HepG2 (cell line): ENCODE measurements around the gene ERO1A. TPM values are rescaled to one million over a fixed set of nuclear protein-coding genes. Genes with fewer than 3 reads are reported as not detected.

ENCODE experiments used
- E2F1 ChIP-seq: sonication (generic); formaldehyde crosslinking; IDR thresholded peaks from 2 replicates; pipeline ENCODE4 v1.5.0; 2020; ENCODE audit warnings: missing genetic modification reagents
- SCMH1 ChIP-seq: sonication (generic); formaldehyde crosslinking; IDR thresholded peaks from 2 replicates; pipeline ENCODE4 v1.9.0; 2021; ENCODE audit warnings: missing genetic modification reagents, mild to moderate bottlenecking, borderline replicate concordance
- SIX4 ChIP-seq: sonication (generic); formaldehyde crosslinking; IDR thresholded peaks from 2 replicates; pipeline ENCODE4 v1.4.0; 2020; ENCODE audit warnings: missing genetic modification reagents
- ZNF264 ChIP-seq: sonication (generic); formaldehyde crosslinking; IDR thresholded peaks from 2 replicates; pipeline ENCODE4 v1.4.0; 2020; ENCODE audit warnings: missing genetic modification reagents
- ZNF431 ChIP-seq: sonication (generic); formaldehyde crosslinking; IDR thresholded peaks from 2 replicates; pipeline ENCODE4 v1.9.0; 2022; ENCODE audit warnings: missing genetic modification reagents, low read depth, mild to moderate bottlenecking, borderline replicate concordance
- ZNF558 ChIP-seq: sonication (generic); formaldehyde crosslinking; IDR thresholded peaks from 2 replicates; pipeline ENCODE4 v1.9.0; 2022; ENCODE audit warnings: mild to moderate bottlenecking, missing genetic modification reagents, borderline replicate concordance
- ZNF704 ChIP-seq: sonication (generic); formaldehyde crosslinking; IDR thresholded peaks from 2 replicates; pipeline ENCODE4 v1.8.1; 2023; ENCODE audit warnings: mild to moderate bottlenecking, inconsistent platforms, moderate library complexity, missing genetic modification reagents, borderline replicate concordance
- ZNF768 ChIP-seq: sonication (generic); formaldehyde crosslinking; IDR thresholded peaks from 2 replicates; pipeline ENCODE4 v1.4.0; 2020; ENCODE audit warnings: missing genetic modification reagents
- polyA plus RNA-seq, 8 experiments: library from polyadenylated mRNA; depleted of rRNA in 3 of 8; stranded (reverse) in 7 of 8; unstranded in 1 of 8; fragments of >200 nt; fragmentation: Illumina TruSeq in 4 of 8; extraction: Trizol in 4 of 8; gene quantifications; 2 replicates each; pipeline versions ENCODE4 v1.2.1 to v1.2.3, GENCODE V29; 2011 to 2016; ENCODE audit warnings: low read depth in 4 of 8, missing spikeins in 1 of 8, mixed read lengths in 1 of 8; ENCODE audit not compliant: insufficient read depth in 1 of 8
- total RNA-seq, 5 experiments: library from RNA; depleted of rRNA; stranded (reverse); fragments of >200 nt; fragmentation: Illumina TruSeq; extraction: Trizol; gene quantifications; 2 replicates each; pipeline ENCODE4 v1.2.3, GENCODE V29; 2016; ENCODE audit warnings: low read depth in 1 of 5
- TF ChIP-seq, protein P1 (sequence below): sonication (generic); formaldehyde crosslinking; IDR thresholded peaks from 2 replicates; pipeline ENCODE4 v1.9.0; 2021; ENCODE audit warnings: missing genetic modification reagents, borderline replicate concordance
- TF ChIP-seq, protein P2 (sequence below): sonication (generic); formaldehyde crosslinking; IDR thresholded peaks from 2 replicates; pipeline ENCODE4 v1.4.0; 2020; ENCODE audit warnings: missing genetic modification reagents; ENCODE audit errors: not compliant biosample characterization
- TF ChIP-seq, protein P3 (sequence below): sonication (generic); formaldehyde crosslinking; IDR thresholded peaks from 2 replicates; pipeline ENCODE4 v1.4.0; 2020; ENCODE audit warnings: missing genetic modification reagents
- TF ChIP-seq, protein P4 (sequence below): sonication (generic); formaldehyde crosslinking; IDR thresholded peaks from 2 replicates; pipeline ENCODE4 v1.4.0; 2020; ENCODE audit warnings: mild to moderate bottlenecking, missing genetic modification reagents

The ERO1A gene
- total and polyA plus RNA-seq, 2 of the 13 experiments (the other 11 are each of a cell fraction or from before 2014, with no cell fraction given) = 60.3 to 137 TPM

GRCh38 chr14:52694761-52695480 lies 437 bp downstream of the ERO1A start (continued):
- TF ChIP-seq ZNF704 (CRISPR knock-in tag) = peak; percentile 30; the same call in 1 of the 2 replicates
- no peak for TF ChIP-seq SCMH1 (CRISPR knock-in tag)
- no peak for TF ChIP-seq E2F1 (CRISPR knock-in tag)
- TF ChIP-seq, protein P1, sequence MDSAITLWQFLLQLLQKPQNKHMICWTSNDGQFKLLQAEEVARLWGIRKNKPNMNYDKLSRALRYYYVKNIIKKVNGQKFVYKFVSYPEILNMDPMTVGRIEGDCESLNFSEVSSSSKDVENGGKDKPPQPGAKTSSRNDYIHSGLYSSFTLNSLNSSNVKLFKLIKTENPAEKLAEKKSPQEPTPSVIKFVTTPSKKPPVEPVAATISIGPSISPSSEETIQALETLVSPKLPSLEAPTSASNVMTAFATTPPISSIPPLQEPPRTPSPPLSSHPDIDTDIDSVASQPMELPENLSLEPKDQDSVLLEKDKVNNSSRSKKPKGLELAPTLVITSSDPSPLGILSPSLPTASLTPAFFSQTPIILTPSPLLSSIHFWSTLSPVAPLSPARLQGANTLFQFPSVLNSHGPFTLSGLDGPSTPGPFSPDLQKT (CRISPR knock-in tag) = 0 out of 2 replicates have a peak, but pooled peaks have one; percentile 15
- TF ChIP-seq ZNF768 = 0 out of 2 replicates have a peak, but pooled peaks have one; percentile 31
- TF ChIP-seq, protein P2, sequence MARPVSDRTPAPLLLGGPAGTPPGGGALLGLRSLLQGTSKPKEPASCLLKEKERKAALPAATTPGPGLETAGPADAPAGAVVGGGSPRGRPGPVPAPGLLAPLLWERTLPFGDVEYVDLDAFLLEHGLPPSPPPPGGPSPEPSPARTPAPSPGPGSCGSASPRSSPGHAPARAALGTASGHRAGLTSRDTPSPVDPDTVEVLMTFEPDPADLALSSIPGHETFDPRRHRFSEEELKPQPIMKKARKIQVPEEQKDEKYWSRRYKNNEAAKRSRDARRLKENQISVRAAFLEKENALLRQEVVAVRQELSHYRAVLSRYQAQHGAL (CRISPR knock-in tag) = peak; percentile 49
- peak; percentile 8; the same call in 1 of the 2 replicates for TF ChIP-seq SIX4
- peak; percentile 42; the same call in 1 of the 2 replicates for TF ChIP-seq ZNF431 (CRISPR knock-in tag)
- no peak; the same call in 1 of the 2 replicates for TF ChIP-seq ZNF558 (CRISPR knock-in tag)
- TF ChIP-seq, protein P3, sequence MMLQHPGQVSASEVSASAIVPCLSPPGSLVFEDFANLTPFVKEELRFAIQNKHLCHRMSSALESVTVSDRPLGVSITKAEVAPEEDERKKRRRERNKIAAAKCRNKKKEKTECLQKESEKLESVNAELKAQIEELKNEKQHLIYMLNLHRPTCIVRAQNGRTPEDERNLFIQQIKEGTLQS (CRISPR knock-in tag) = no peak; the same call in 1 of the 2 replicates
- TF ChIP-seq, protein P4, sequence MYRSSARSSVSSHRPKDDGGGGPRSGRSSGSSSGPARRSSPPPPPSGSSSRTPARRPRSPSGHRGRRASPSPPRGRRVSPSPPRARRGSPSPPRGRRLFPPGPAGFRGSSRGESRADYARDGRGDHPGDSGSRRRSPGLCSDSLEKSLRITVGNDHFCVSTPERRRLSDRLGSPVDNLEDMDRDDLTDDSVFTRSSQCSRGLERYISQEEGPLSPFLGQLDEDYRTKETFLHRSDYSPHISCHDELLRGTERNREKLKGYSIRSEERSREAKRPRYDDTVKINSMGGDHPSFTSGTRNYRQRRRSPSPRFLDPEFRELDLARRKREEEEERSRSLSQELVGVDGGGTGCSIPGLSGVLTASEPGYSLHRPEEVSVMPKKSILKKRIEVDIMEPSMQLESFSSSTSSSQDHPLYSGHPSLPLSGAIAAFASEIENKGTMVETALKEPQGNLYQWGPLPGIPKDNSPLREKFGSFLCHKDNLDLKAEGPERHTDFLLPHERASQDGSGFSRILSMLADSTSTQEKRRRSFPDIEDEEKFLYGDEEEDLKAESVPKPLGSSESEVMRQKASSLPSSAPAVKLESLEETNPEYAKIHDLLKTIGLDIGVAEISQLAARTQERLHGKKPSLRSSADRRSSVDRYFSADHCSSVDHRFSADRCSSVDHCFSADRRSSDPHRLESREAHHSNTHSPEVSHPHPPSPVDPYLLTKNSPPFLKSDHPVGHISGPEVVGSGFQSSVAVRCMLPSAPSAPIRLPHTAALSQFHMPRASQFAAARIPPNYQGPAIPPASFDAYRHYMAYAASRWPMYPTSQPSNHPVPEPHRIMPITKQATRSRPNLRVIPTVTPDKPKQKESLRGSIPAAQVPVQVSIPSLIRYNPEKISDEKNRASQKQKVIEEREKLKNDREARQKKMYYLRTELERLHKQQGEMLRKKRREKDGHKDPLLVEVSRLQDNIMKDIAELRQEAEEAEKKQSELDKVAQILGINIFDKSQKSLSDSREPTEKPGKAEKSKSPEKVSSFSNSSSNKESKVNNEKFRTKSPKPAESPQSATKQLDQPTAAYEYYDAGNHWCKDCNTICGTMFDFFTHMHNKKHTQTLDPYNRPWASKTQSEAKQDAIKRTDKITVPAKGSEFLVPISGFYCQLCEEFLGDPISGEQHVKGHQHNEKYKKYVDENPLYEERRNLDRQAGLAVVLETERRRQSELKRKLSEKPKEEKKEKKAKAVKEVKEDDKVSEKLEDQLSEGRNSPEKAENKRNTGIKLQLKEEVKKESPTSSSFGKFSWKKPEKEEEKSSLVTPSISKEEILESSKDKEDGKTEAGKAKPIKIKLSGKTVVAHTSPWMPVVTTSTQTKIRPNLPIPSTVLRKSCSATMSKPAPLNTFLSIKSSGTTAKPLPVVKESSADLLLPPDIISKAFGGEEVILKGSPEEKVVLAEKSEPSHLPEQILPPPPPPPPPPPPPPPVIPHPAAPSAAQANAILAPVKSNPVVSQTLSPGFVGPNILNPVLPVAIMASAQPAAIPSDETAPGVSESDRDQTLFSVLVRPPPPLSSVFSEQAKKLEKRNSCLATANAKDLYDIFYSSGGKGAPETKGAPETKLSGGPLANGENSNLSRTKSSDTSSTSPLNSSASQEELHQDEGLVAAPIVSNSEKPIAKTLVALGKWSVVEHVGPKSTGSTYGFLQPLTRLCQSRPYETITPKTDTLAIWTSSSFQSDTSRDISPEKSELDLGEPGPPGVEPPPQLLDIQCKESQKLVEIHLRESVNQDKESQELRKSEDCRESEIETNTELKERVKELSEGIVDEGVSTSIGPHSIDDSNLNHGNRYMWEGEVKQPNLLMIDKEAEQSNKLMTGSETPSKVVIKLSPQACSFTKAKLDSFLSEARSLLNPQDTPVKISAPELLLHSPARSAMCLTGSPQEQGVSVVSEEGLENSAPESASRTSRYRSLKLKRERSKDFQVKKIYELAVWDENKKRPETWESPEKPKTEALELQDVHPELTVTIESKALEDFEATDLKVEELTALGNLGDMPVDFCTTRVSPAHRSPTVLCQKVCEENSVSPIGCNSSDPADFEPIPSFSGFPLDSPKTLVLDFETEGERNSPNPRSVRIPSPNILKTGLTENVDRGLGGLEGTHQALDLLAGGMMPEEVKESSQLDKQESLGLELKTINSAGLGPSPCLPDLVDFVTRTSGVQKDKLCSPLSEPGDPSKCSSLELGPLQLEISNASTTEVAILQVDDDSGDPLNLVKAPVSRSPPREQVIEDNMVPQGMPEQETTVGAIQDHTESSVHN (CRISPR knock-in tag) = 0 out of 2 replicates have a peak, but pooled peaks have one; percentile 15
- TF ChIP-seq ZNF264 (CRISPR knock-in tag) = 0 out of 2 replicates have a peak, but pooled peaks have one; percentile 10
